ENCODE results near the gene ZNF213.

The ZNF213 gene

DNA sequence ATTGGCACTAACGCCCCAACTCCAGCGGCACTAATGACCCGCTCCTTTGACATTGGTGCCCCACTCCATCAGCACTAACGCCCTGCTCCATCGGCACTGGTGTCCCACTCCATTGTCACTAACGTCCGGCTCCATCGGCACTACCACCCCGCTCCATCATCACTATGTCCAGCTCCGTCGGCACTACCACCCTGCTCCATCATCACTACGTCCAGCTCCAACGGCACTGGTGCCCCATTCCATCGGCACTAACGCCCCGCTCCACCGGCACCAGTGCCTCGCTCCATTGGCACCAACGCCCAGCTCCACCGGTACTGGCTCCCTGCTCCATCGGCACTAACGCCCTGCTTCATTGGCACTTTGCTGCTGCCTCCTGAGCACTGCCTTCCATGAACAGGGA lies 7.5 kb downstream of the ZNF213 start:
- DNase-seq (ENCODE audit: insufficient read length, low spot score) = no peak
- TF ChIP-seq, protein P1, sequence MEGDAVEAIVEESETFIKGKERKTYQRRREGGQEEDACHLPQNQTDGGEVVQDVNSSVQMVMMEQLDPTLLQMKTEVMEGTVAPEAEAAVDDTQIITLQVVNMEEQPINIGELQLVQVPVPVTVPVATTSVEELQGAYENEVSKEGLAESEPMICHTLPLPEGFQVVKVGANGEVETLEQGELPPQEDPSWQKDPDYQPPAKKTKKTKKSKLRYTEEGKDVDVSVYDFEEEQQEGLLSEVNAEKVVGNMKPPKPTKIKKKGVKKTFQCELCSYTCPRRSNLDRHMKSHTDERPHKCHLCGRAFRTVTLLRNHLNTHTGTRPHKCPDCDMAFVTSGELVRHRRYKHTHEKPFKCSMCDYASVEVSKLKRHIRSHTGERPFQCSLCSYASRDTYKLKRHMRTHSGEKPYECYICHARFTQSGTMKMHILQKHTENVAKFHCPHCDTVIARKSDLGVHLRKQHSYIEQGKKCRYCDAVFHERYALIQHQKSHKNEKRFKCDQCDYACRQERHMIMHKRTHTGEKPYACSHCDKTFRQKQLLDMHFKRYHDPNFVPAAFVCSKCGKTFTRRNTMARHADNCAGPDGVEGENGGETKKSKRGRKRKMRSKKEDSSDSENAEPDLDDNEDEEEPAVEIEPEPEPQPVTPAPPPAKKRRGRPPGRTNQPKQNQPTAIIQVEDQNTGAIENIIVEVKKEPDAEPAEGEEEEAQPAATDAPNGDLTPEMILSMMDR (IDR thresholded peaks at IDR 0.05; ENCODE audit: insufficient read depth, missing control alignments) = no peak
- no peak for FAIRE-seq

DNA sequence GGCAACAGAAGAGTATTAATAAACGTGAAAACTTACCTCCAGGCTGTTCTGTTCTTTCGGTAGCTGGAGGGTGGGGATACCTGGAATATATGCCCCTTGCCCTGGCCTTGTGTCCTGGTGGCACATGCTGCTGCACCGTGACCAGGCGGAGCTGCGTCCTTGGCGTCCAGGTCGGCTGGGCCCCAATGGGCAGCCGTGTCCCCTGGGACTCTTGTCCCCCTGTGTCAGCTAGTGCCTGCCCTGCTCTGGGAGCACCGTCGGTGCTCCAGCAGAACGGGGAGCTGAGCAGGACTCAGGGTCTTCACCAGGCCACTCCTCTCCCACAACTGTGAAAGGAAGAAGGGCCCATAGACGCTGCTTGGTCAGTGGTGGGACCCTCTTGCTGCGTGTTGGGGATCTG lies 7.9 kb downstream of the ZNF213 start:
- no peak for DNase-seq (ENCODE audit: insufficient read length, low spot score)
- FAIRE-seq = no peak
- TF ChIP-seq, protein P1 (IDR thresholded peaks at IDR 0.05; ENCODE audit: insufficient read depth, missing control alignments) = no peak

DNA sequence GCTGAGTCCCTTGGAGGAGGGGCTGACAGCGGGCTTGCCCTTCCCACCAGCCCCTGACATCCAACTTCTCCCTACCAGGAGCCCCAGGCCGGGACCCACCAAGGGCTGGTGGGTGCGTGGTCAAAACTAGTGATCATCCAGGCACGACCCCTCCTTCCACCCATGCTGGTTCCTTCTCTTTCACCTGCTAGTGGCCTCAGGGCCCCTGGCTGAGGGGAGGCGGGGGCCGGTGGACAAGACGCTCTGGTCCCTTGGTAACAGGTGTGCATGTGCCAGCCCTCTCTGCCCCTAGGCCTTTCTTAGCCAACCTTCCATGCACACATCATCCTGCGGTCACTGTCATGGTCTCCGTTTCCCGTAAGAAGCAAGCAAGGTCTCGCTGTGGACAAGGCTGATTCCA lies 8.4 kb downstream of the ZNF213 start:
- TF ChIP-seq, protein P1 (IDR thresholded peaks at IDR 0.05; ENCODE audit: insufficient read depth, missing control alignments) = no peak
- FAIRE-seq (no peak), DNase-seq (ENCODE audit: insufficient read length, low spot score) (no peak)

DNA sequence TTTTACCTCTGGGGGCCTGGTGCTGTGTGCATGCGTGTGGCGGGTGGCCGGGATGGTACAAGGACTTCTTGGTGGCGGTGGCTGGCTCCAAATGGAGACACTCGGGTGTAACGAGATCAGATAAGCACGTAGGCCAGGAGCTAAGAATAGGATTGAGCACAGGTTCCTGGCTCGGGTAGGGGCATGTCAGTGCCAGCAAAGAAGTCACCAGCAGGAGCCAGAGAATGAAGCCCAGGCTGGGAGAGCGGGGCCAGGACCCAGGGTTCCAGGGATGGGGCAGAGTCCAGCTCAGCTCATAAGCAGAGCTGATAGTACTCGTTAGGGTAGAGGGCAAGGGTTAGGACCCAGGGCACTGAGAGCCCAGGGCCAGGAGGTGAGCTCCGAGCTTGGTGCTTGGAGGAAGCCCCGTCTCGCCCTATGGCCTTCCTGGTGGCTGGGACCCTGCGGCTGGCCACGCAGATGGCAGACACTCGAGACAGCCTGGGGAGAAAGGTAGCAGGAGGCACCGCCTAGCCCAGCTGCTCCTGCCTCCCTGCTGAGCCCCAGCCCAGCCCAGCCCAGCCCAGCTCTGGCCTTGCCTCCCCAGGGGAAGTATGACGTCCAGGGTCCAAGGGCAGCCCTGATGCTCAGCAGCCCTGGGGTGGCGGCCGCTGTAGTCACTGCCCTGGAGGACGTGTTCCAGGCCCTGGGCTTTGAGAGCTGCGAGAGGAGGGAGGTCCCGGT lies 8.9 kb downstream of the ZNF213 start:
- FAIRE-seq (no peak), DNase-seq (ENCODE audit: insufficient read length, low spot score) (no peak)
- TF ChIP-seq, protein P1 (IDR thresholded peaks at IDR 0.05; ENCODE audit: insufficient read depth, missing control alignments) = no peak

DNA sequence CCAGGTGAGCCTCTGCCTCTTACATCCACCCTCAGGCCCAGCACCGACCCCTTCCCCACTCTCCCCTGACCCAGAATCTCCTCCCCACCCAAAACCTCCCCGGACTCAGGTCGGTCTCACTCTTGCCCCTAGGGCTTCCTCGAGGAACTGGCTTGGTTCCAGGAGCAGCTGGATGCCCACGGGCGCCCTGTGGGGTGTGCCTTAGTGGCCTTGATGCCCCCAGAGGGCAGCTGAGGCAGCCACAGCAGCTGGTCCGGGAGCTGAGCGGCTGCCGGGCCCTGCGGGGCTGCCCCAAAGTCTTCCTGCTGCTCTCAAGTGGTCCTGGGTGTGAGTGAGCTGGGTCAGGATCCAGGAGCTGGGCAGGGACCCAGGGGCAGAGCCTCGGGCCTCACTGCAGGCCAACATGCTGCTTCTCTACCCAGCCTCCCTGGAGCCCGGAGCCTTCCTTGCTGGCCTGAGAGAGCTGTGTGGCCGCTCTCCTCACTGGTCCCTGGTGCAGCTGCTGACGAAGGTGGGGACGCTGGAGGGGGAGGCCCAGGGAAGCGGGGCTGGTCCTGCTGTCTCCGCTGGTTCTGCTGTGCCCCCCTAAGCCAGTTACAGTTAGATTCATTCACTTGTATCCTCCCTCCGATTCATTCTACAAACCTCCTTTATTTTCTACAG lies 9.6 kb downstream of the ZNF213 start:
- DNase-seq (ENCODE audit: insufficient read length, low spot score) (no peak), FAIRE-seq (no peak)
- TF ChIP-seq, protein P1 (IDR thresholded peaks at IDR 0.05; ENCODE audit: insufficient read depth, missing control alignments) = no peak

DNA sequence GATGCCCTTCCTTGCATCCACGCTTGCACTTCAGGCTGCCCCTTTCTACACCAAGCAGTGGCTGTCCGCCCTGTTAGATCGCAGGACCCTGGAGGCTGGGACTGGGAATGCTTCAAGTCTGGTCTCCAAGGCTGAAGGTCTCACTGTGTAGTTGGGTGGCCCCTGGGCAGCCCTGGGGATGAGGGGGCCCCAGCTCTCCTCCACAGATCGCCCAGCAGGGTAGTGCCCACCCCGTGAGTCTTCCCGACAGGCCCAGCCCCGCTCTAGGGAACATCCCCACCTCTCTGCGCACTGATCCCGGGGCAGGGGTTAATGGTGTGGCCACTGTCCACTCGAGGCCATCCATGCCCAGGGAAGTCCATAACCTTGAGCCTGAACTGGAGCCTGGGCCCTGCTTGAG lies 10.3 kb downstream of the ZNF213 start:
- FAIRE-seq = no peak
- no peak for DNase-seq (ENCODE audit: insufficient read length, low spot score)
- TF ChIP-seq, protein P1 (IDR thresholded peaks at IDR 0.05; ENCODE audit: insufficient read depth, missing control alignments) = no peak

DNA sequence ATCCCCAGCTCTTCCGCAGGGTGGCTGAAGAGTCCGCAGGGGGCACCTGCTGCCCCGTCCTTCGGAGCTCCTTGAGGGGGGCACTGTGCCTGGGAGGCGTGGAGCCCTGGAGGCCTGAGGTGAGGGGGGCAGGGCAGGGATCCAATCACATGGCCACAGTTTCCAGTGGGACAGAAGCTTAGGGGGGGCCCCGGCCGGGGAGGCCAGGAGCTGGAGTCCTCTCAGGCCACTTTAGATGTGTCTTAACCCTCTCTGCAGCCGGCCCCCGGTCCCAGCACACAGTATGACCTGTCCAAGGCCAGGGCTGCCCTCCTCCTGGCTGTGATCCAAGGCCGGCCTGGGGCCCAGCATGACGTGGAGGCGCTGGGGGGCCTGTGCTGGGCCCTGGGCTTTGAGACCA lies 10.8 kb downstream of the ZNF213 start:
- no peak for DNase-seq (ENCODE audit: insufficient read length, low spot score)
- no peak for FAIRE-seq
- TF ChIP-seq, protein P1 (IDR thresholded peaks at IDR 0.05; ENCODE audit: insufficient read depth, missing control alignments) = no peak
